GM21528 (cell line): Measurements from ENCODE around the gene DOCK10.
"Not testable (repeated sequence)": the region's sequence is repeated elsewhere in the genome, so short reads cannot be mapped to it uniquely, and the experiment has no call there.

Experiments used
- ATAC-seq: cut with Tn5 transposase; IDR thresholded peaks from one replicate; pipeline ENCODE4 v1.9.1; 2021; ENCODE audit warnings: mild to moderate bottlenecking, moderate library complexity; ENCODE audit not compliant: unreplicated experiment, low FRiP score

Gene DOCK10

DNA sequence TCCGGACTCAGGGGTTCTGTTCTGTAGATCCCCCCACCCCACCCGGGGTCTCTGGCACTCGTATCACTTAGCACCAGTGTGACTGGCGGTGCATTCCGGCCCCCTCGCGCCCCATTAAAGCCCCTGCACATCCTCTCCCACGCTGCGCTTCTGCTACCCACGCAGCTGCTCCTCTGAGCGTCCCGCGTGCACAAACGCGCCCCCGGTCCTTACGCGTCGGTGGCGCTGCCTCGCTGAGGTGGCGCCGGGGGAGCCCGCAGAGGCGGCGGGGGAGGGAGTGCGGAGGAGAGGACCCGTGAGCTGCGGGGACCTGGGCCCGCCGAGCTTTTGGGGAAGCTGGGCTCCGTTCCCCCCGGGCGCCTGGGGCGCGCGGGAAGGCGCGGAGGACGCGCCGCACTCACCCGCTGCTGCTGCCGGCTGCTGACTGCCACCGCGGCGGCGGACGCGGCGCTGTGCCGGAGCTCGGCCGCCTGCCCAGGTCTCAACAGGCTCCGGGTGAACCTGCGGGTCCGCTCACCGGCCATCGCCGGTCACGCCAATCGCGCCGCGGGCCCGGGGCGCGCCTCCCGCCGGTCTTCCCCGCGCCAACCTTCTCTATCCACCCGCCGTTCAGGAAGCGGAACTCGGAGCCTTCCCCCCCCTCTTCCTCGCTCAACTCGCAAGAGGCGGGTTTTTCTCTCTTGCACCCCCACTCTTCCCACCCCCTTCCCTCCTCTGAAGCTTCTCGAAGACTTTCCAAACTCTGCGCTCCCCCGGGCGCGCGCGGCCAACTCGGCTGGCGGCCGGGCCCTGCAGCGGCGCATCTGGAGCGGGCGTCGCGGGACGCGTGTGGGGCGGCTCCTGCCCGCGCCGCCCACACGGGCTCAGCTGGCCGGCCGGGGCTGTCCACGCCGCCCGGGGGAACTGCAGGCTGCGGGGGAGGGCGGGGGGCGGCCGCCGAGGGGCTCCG is at the start of gene DOCK10:
DOCK10 (minus strand) TSS at position 618 of the 949 bp plus-strand sequence; CDS start at position 524, 94 bp downstream.
- peak; percentile 44 for ATAC-seq

- ATAC-seq: no peak
Observed at GRCh38 chr2:225091336-225091735, 49.1 kb upstream of the DOCK10 start.

- ATAC-seq: no peak
Observed at GRCh38 chr2:225090746-225091145, 48.5 kb upstream of the DOCK10 start.

GRCh38 chr2:225086915-225087314 is 44.6 kb upstream of the DOCK10 start:
- ATAC-seq: no peak

GRCh38 chr2:225086439-225086838 is 44.2 kb upstream of the DOCK10 start:
- ATAC-seq: no peak

GRCh38 chr2:225083276-225083675 is 41.0 kb upstream of the DOCK10 start:
- no peak for ATAC-seq

GRCh38 chr2:225076125-225076524 is 33.9 kb upstream of the DOCK10 start:
- ATAC-seq: no peak

DNA sequence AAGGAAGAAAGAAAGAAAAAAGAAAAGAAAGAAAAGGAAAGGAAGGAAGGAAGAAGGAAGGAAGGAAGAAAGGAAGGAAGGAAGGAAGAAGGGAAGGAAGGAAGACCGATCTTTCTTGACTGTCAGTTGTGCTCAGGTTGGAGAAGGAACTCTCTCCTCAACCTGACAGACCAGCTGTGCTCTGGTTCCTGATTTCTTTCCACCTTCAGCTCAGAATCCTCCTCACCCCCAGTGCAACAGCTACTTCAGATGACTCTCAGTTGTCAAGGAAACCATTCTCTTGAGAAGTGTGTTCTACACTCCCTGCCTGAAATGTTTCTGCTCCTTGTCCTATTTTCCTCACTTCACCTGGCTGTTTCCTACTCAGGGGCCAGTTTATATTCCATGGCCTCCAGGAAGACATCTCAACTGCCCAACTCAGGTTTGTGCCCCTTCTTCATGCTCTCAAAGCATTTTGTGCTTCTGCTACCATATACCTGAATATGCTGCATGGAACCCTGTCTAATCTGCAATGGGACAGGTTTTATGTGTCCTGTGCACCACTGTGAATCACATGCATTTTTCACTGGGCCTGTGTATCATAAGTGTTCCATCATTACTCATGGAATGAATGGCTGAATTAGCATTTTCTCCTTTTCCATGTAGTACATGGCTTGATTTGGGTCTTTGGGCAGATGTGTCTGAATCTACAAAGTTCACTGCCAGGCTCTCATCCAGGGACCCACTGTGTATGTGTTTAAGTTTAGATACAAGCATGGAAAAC is 32.8 kb upstream of the DOCK10 start:
- ATAC-seq: no peak

- ATAC-seq: no peak
Observed at GRCh38 chr2:225074366-225074765, 32.1 kb upstream of the DOCK10 start.

DNA sequence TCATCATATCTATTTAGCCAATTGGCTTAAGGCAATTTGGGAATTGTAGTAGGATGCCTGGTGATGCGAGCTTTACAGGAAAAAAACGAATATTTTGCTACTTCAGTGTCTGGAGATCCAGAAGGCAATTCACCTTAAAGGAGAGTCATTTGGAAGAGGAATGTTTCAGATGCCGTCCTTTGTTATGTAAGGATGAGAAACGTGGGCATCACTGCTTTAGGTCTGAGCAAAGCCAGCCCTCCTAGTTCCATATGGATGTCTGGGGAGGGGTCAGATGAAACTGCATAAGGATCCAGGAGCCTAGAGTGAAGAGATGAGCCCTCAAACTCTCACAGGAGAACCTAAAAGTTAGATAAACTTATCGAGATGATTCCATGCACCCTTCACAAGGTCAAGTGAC is 30.9 kb upstream of the DOCK10 start:
- ATAC-seq: no peak

DNA sequence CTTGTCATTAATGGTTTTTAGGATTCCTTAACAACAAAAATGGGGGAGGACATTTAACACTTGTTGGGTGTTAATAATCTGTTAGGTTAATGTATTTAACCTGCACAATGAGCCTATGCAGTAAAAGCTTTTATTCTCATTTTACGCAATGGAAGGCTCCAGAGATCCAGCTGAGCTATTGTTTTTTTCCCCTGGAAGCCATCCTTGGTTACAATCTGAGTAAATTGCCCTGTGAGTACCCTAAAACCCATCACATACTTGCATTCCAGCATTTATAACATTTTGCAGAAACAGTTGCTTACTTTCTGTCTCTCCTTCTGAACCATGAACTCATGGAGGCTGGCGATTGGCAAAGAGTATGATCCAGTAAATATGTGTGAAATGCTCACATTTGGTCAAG is 30.2 kb upstream of the DOCK10 start:
- ATAC-seq: no peak

- ATAC-seq: no peak
Observed at GRCh38 chr2:225070811-225071210, 28.5 kb upstream of the DOCK10 start.

DNA sequence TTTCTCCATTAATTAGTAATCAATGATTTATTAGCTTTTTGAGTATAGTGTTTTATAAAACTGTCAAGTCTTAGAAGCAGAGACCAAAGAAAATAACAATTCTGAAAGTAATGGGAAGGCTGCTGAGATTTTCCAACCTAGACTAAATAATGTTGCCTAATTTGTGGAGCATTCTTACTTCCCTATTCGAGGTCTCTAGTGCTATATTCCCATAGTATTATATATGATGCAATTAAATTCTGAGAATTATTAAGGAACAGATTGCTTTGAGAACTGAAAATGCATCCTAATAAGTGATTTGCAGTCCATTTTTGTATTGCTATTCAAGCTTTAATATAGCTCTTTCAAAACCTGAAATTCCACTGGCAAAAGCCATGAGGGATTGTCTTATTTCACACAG is 27.7 kb upstream of the DOCK10 start:
- no peak for ATAC-seq

- no peak for ATAC-seq
Observed at GRCh38 chr2:225069477-225069876, 27.2 kb upstream of the DOCK10 start.

DNA sequence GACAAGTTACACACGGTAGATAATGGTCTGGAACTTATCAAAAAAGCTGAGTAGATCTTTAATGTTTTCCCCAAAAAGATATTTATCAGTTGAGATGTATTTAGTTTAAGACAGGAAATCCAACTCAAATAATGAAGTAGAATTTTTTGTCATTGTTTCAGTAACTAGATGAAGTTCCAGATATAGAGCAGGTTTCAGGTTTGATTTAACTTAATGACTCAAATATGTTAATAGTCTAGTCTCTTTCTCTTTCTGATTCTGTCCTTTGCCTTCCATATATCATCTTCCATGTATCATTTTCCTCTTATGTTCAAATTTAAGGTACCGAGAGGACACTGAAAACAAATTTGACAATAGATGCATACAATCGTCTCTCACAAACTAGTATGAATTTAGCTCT is 23.6 kb upstream of the DOCK10 start:
- no peak for ATAC-seq

DNA sequence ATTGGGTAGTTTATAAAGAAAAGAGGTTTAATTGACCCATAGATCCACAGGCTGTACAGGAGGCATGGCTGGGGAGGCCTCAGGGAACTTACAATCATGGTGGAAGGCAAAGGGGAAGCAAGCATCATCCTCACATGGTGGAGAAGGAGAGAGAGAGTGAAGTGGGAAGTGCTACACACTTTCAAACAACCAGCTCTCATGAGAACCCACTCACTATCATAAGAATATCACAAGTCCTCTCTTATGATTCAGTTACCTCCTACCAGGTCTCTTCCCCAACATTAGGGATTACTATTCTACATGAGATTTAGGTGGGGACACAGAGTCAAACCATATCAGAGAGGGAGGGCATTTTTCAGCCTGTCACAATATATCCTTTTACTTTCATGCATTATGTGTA is 22.7 kb upstream of the DOCK10 start:
- ATAC-seq: no peak

GRCh38 chr2:225064362-225064761 is 22.1 kb upstream of the DOCK10 start:
- ATAC-seq: no peak

- ATAC-seq: no peak
Observed at GRCh38 chr2:225056330-225057073, 14.2 kb upstream of the DOCK10 start.

DNA sequence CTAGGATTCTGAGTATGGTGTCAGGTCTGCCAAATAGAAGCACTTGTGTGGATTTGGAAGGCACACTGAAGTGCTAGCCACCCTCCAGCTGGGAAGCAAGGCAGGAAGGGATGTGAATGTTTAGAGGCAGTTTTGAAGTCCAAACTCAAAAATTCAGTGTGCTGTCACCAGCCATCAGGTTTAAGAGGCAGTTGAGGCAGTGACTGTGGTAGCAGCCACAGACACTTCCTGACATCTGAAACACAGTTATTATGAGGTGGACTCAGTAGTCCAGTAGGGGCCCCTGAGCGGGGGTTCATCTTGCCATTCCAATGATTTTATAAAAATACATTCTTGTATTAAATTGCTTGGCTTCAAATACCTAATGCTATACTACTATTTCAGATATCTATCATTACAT is 13.4 kb upstream of the DOCK10 start:
- ATAC-seq: no peak

- ATAC-seq: peak; percentile 77
Observed at GRCh38 chr2:225052703-225053102, 10.4 kb upstream of the DOCK10 start.

GRCh38 chr2:225047502-225047901 is 5.2 kb upstream of the DOCK10 start:
- not testable (repeated sequence) for ATAC-seq
